ENCODE data around the gene THADA. TPM values are rescaled to one million over a fixed set of nuclear protein-coding genes. Genes with fewer than 3 reads are reported as not detected.

THADA gene
- total RNA-seq, 1 donor from 2014 or later, result 29.3 TPM

- no peak for TF ChIP-seq EZH2 (IDR thresholded peaks at IDR 0.05)
- TF ChIP-seq EZH2phosphoT487 (IDR thresholded peaks at IDR 0.05), result no peak
- TF ChIP-seq CTCF (IDR thresholded peaks at IDR 0.05), result no peak
- no peak overlapping the region for H3K4me3 ChIP-seq
- peaks cover 16% of the 10 kb centered on the region for H3F3A ChIP-seq (ENCODE audit: low read depth)
- no peak overlapping the region for H3K9ac ChIP-seq
- H3K27me3 ChIP-seq, result no peaks in the 10 kb centered on the region
- Mint-ChIP-seq H3K36me3 (peaks cover under 1% of the 10 kb centered on the region), H3K4me3 (no peak overlapping the region), H3K9me3 (no peaks in the 10 kb centered on the region), H3K4me1 (peaks cover 3% of the 10 kb centered on the region), H3K27me3 (ENCODE audit: insufficient read depth, low read depth) (no peaks in the 10 kb centered on the region), H3K27ac (no peak overlapping the region)
- H3K4me2 ChIP-seq, result no peak overlapping the region
- peak overlapping the region; percentile 21 for H3K27ac ChIP-seq
- no peaks in the 10 kb centered on the region for H4K20me1 ChIP-seq (ENCODE audit: low read depth)
- peak; percentile 19 for DNase-seq (ENCODE audit: low spot score)
- peaks cover 6% of the 10 kb centered on the region for H3K4me1 ChIP-seq
- no peaks in the 10 kb centered on the region for H3K9me3 ChIP-seq (ENCODE audit: low read depth)
- peaks cover 5% of the 10 kb centered on the region for H3K79me2 ChIP-seq (ENCODE audit: low read depth)
- H3K36me3 ChIP-seq, result no peaks in the 10 kb centered on the region
- no peak overlapping the region for H2AFZ ChIP-seq (replicated peaks)
Measured at GRCh38 chr2:43519643-43520221, 76.1 kb downstream of the THADA start.

- no peaks in the 10 kb centered on the region for H4K20me1 ChIP-seq (ENCODE audit: low read depth)
- peaks cover 2% of the 10 kb centered on the region for H3K79me2 ChIP-seq (ENCODE audit: low read depth)
- H3K9ac ChIP-seq, result no peak overlapping the region
- Mint-ChIP-seq H3K9me3 (no peaks in the 10 kb centered on the region), H3K27ac (no peak overlapping the region), H3K4me3 (no peak overlapping the region), H3K27me3 (ENCODE audit: insufficient read depth, low read depth) (no peaks in the 10 kb centered on the region), H3K4me1 (peaks cover 3% of the 10 kb centered on the region), H3K36me3 (no peaks in the 10 kb centered on the region)
- H3K4me2 ChIP-seq, result no peak overlapping the region
- peaks cover 22% of the 10 kb centered on the region for H3F3A ChIP-seq (ENCODE audit: low read depth)
- H3K4me1 ChIP-seq, result peaks cover 6% of the 10 kb centered on the region
- no peak overlapping the region for H3K4me3 ChIP-seq
- H2AFZ ChIP-seq (replicated peaks), result no peak overlapping the region
- DNase-seq (ENCODE audit: low spot score), result no peak
- H3K36me3 ChIP-seq, result no peaks in the 10 kb centered on the region
- TF ChIP-seq EZH2 (IDR thresholded peaks at IDR 0.05) (no peak), EZH2phosphoT487 (IDR thresholded peaks at IDR 0.05) (no peak), CTCF (IDR thresholded peaks at IDR 0.05) (no peak)
- H3K27me3 ChIP-seq, result no peaks in the 10 kb centered on the region
- H3K9me3 ChIP-seq (ENCODE audit: low read depth), result no peaks in the 10 kb centered on the region
- H3K27ac ChIP-seq, result no peak overlapping the region
Measured at GRCh38 chr2:43518718-43519117, 77.1 kb downstream of the THADA start.

GRCh38 chr2:43518181-43518580, 77.7 kb downstream of the THADA start:
- no peaks in the 10 kb centered on the region for H3K27me3 ChIP-seq
- no peaks in the 10 kb centered on the region for H3K36me3 Mint-ChIP-seq
- no peak for DNase-seq (ENCODE audit: low spot score)
- no peaks in the 10 kb centered on the region for H3K9me3 Mint-ChIP-seq
- TF ChIP-seq EZH2 (IDR thresholded peaks at IDR 0.05) (no peak), CTCF (IDR thresholded peaks at IDR 0.05) (no peak), EZH2phosphoT487 (IDR thresholded peaks at IDR 0.05) (no peak)
- H3K4me1 ChIP-seq, result peaks cover 6% of the 10 kb centered on the region
- no peak overlapping the region for H3K4me2 ChIP-seq
- no peaks in the 10 kb centered on the region for H3K9me3 ChIP-seq (ENCODE audit: low read depth)
- H3K4me3 ChIP-seq, result no peak overlapping the region
- no peaks in the 10 kb centered on the region for H3K27me3 Mint-ChIP-seq (ENCODE audit: insufficient read depth, low read depth)
- H3K9ac ChIP-seq, result no peak overlapping the region
- H4K20me1 ChIP-seq (ENCODE audit: low read depth), result no peaks in the 10 kb centered on the region
- H3K27ac ChIP-seq, result no peak overlapping the region
- no peak overlapping the region for H2AFZ ChIP-seq (replicated peaks)
- H3K4me3 Mint-ChIP-seq, result no peak overlapping the region
- no peak overlapping the region for H3K27ac Mint-ChIP-seq
- peaks cover 3% of the 10 kb centered on the region for H3K4me1 Mint-ChIP-seq
- no peaks in the 10 kb centered on the region for H3K79me2 ChIP-seq (ENCODE audit: low read depth)
- no peaks in the 10 kb centered on the region for H3K36me3 ChIP-seq
- peaks cover 22% of the 10 kb centered on the region for H3F3A ChIP-seq (ENCODE audit: low read depth)

All from neural progenitor cell (in vitro differentiated cells).